Keratinocyte (primary cell): ENCODE results near the gene COMMD7. TPM values are rescaled to one million over a fixed set of nuclear protein-coding genes. Genes with fewer than 3 reads are reported as not detected.

Source experiments
- DNase-seq: peaks from one replicate; pipeline ENCODE4 v3.0.0-alpha.2; 2011; ENCODE audit warnings: low read depth, missing footprints, low spot score
- FAIRE-seq: peaks from 2 replicates; lab custom pipeline; 2011; peaks lifted over from hg19 to GRCh38; lab: Jason Lieb, UNC
- H2AFZ ChIP-seq: 2 replicates; pipeline ENCODE4 v1.6.0; 2012; ENCODE audit warnings: low read length, control low read depth, inconsistent platforms; ENCODE audit not compliant: control insufficient read depth
- H3K27ac ChIP-seq: 2 replicates; pipeline ENCODE4 v1.5.1; 2011; ENCODE audit warnings: low read length; ENCODE audit not compliant: control insufficient read depth, insufficient read depth
- H3K27me3 ChIP-seq: 3 replicates; pipeline ENCODE4 v1.6.0; 2011; ENCODE audit warnings: low read length; ENCODE audit not compliant: control insufficient read depth, insufficient read depth; ENCODE audit errors: extremely low read depth
- H3K36me3 ChIP-seq, 2 experiments: 2 replicates in 1 of 2; 3 replicates in 1 of 2; pipeline ENCODE4 v1.5.1; 2011; ENCODE audit warnings: low read length in 2 of 2, mild to moderate bottlenecking in 1 of 2; ENCODE audit not compliant: control insufficient read depth in 2 of 2, insufficient read depth in 2 of 2; ENCODE audit errors: extremely low read depth in 1 of 2
- H3K4me1 ChIP-seq: 3 replicates; pipeline ENCODE4 v1.5.1; 2011; ENCODE audit warnings: low read length; ENCODE audit not compliant: control insufficient read depth, insufficient read depth; ENCODE audit errors: extremely low read depth
- H3K4me2 ChIP-seq: 3 replicates; pipeline ENCODE4 v1.6.0; 2011; ENCODE audit warnings: low read depth, low read length; ENCODE audit not compliant: control insufficient read depth, insufficient read depth; ENCODE audit errors: extremely low read depth
- H3K4me3 ChIP-seq, 3 experiments: fragments of 200-600 bp in 1 of 3; sonication (generic) in 1 of 3; 2 replicates in 2 of 3; 3 replicates in 1 of 3; pipeline ENCODE4 v1.5.1; 2011 to 2016; ENCODE audit warnings: low read length in 3 of 3, mild to moderate bottlenecking in 3 of 3, control low read depth in 2 of 3, inconsistent platforms in 1 of 3, low read depth in 1 of 3, mixed read lengths in 1 of 3, mixed run types in 1 of 3, moderate library complexity in 1 of 3; ENCODE audit not compliant: control insufficient read depth in 2 of 3, insufficient read depth in 2 of 3; ENCODE audit errors: extremely low read depth in 1 of 3
- H3K79me2 ChIP-seq: 2 replicates; pipeline ENCODE4 v1.6.0; 2012; ENCODE audit warnings: low read length; ENCODE audit not compliant: control insufficient read depth, insufficient read depth
- H3K9ac ChIP-seq: 3 replicates; pipeline ENCODE4 v1.6.0; 2011; ENCODE audit warnings: low read length; ENCODE audit not compliant: control insufficient read depth, insufficient read depth; ENCODE audit errors: extremely low read depth
- H3K9me1 ChIP-seq: 3 replicates; pipeline ENCODE4 v1.6.0; 2011; ENCODE audit warnings: low read length; ENCODE audit not compliant: control insufficient read depth, insufficient read depth; ENCODE audit errors: extremely low read depth
- H3K9me3 ChIP-seq: 2 replicates; pipeline ENCODE4 v1.5.1; 2012; ENCODE audit warnings: low read depth, low read length; ENCODE audit not compliant: control insufficient read depth
- H4K20me1 ChIP-seq: 3 replicates; pipeline ENCODE4 v1.6.0; 2011; ENCODE audit warnings: low read length; ENCODE audit not compliant: control insufficient read depth, insufficient read depth; ENCODE audit errors: extremely low read depth
- EZH2 ChIP-seq: IDR thresholded peaks from one replicate; pipeline ENCODE4 v1.6.1; 2012; ENCODE audit warnings: inconsistent platforms, mild to moderate bottlenecking, low read length, moderate library complexity
- dilution Hi-C: fragments of 300-500 bp; cut with MboI; formaldehyde crosslinking; loops from one replicate; pipeline ENCODE4 v1.7.0; 2020; ENCODE audit warnings: low sequenced_read_pairs; ENCODE audit not compliant: extremely low pct_ligation_motif_present
- polyA plus RNA-seq, 5 experiments: library from polyadenylated mRNA; depleted of rRNA in 3 of 5; stranded (reverse) in 3 of 5; stranded (forward) in 1 of 5; unstranded in 1 of 5; fragments of >200 nt; gene quantifications; 1 replicate in 1 of 5; 2 replicates in 3 of 5; 3 replicates in 1 of 5; pipeline versions ENCODE4 v1.2.1 to v1.2.3, GENCODE V29; 2011 to 2012; ENCODE audit warnings: missing spikeins in 2 of 5, low read depth in 1 of 5, low replicate concordance in 1 of 5
- TF ChIP-seq, protein P1 (sequence below), 3 experiments: IDR thresholded peaks in 1 of 3; conservative IDR thresholded peaks in 1 of 3; optimal IDR thresholded peaks in 1 of 3; 2 replicates in 2 of 3; 3 replicates in 1 of 3; pipeline versions ENCODE3 to v1.5.1; 2011; ENCODE audit warnings: low read length in 3 of 3, mild to moderate bottlenecking in 3 of 3, moderate library complexity in 2 of 3, control low read depth in 1 of 3, inconsistent platforms in 1 of 3; ENCODE audit not compliant: insufficient read depth in 2 of 3; ENCODE audit errors: extremely low read depth in 1 of 3

The COMMD7 gene
- polyA plus RNA-seq, 1 donor (not counting 4 experiments of a cell fraction or from before 2014, with no cell fraction given) = 39.9 TPM

DNA sequence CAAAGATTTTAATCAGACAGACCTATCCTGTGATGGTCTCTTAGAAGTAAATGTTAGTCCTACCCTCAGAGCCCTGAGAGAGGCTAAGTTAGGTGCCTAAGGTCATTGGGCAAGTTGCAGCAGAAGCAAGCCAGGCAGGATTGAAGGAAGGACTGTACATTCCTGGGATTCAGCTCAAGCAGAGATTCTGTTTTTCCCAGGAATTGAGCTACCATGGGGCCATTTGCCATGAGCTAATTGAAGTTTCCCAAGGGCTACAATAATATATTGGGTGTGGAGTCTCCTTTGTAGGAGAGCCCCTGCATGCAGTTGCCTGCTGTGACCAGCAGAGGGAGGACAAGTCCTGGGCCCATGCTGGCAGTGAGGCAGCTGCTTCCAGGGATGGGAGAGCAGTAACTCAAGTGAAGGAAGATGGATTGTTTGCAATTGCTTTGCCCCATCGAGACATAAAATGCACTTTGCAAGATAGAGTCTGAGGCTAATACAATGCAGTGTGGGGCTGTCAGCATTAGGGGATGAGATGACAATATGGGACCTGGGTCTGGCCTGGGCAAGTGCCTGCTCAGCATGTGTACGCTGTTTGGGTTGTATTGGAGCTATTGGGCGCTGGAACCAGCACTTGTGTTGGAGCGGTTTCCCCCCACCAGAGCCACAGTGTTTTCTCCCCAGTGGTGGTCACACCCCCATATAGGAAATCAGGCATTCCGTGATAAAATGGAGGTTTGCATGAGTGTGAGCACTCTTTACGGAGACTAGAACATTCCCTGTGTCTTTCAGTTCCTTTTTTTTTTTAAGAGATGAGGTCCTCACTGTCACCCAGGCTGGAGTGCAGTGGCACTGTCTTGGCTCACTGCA lies 46.9 kb upstream of the COMMD7 start:
- Histone ChIP-seq H3K27ac (no peak overlapping the region), H3K4me1 (peaks cover 17% of the 10 kb centered on the region), H2AFZ (no peak overlapping the region), H3K4me2 (no peak overlapping the region), H3K36me3 (no peaks in the 10 kb centered on the region), H3K9me3 (no peaks in the 10 kb centered on the region), H3K27me3 (no peaks in the 10 kb centered on the region), H3K79me2 (no peaks in the 10 kb centered on the region), H4K20me1 (no peaks in the 10 kb centered on the region), H3K4me3 (no peak overlapping the region), H3K9me1 (no peaks in the 10 kb centered on the region), H3K9ac (no peak overlapping the region)
- peak; percentile 67 for FAIRE-seq
- dilution Hi-C loops = no loop called here
- no peak for DNase-seq
- TF ChIP-seq, protein P1, sequence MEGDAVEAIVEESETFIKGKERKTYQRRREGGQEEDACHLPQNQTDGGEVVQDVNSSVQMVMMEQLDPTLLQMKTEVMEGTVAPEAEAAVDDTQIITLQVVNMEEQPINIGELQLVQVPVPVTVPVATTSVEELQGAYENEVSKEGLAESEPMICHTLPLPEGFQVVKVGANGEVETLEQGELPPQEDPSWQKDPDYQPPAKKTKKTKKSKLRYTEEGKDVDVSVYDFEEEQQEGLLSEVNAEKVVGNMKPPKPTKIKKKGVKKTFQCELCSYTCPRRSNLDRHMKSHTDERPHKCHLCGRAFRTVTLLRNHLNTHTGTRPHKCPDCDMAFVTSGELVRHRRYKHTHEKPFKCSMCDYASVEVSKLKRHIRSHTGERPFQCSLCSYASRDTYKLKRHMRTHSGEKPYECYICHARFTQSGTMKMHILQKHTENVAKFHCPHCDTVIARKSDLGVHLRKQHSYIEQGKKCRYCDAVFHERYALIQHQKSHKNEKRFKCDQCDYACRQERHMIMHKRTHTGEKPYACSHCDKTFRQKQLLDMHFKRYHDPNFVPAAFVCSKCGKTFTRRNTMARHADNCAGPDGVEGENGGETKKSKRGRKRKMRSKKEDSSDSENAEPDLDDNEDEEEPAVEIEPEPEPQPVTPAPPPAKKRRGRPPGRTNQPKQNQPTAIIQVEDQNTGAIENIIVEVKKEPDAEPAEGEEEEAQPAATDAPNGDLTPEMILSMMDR (optimal IDR thresholded peaks at IDR 0.05 in 1 of 3, IDR thresholded peaks at IDR 0.05 in 1 of 3, conservative IDR thresholded peaks at IDR 0.05 in 1 of 3; ENCODE audit: extremely low read depth in 1 of 3, insufficient read depth in 2 of 3, low read length in 3 of 3) = peak; percentile 98 to 100 (median 99)
- no peak for TF ChIP-seq EZH2

DNA sequence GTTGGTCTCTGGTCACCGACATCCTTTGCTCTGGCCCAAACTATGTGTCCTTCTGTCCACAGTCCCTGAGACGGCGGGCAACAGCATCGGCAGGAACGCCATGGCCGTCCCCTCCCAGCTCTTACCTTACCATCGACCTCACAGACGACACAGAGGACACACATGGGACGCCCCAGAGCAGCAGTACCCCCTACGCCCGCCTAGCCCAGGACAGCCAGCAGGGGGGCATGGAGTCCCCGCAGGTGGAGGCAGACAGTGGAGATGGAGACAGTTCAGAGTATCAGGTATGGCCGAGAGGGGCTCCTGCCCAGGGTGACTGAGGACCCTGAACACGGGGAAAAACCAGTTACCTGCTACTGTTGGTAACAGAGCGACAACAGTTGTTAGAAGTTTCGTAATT lies 43.9 kb upstream of the COMMD7 start:
- H3K9me1 ChIP-seq = no peaks in the 10 kb centered on the region
- peaks cover 2% of the 10 kb centered on the region for H3K4me1 ChIP-seq
- H3K36me3 ChIP-seq = no peaks in the 10 kb centered on the region
- no peaks in the 10 kb centered on the region for H3K27me3 ChIP-seq
- no peak overlapping the region for H3K4me3 ChIP-seq
- H3K79me2 ChIP-seq = no peaks in the 10 kb centered on the region
- no peak overlapping the region for H3K9ac ChIP-seq
- FAIRE-seq (no peak), DNase-seq (no peak)
- no peaks in the 10 kb centered on the region for H3K9me3 ChIP-seq
- H2AFZ ChIP-seq = no peak overlapping the region
- no peak overlapping the region for H3K27ac ChIP-seq
- H3K4me2 ChIP-seq = no peak overlapping the region
- TF ChIP-seq, protein P1 (optimal IDR thresholded peaks at IDR 0.05 in 1 of 3, IDR thresholded peaks at IDR 0.05 in 1 of 3, conservative IDR thresholded peaks at IDR 0.05 in 1 of 3; ENCODE audit: extremely low read depth in 1 of 3, insufficient read depth in 2 of 3, low read length in 3 of 3) = no peak
- TF ChIP-seq EZH2 = no peak
- no peaks in the 10 kb centered on the region for H4K20me1 ChIP-seq
- dilution Hi-C loops = no loop called here
